H1 (cell line): ENCODE measurements around the gene RUVBL1. TPM values are rescaled to one million over a fixed set of nuclear protein-coding genes. Genes with fewer than 3 reads are reported as not detected.

Experiments used
- CTCF ChIA-PET: fragments of 300-600 bp; sonication (Branson Sonifier 250); formaldehyde crosslinking; loops from one replicate; lab custom pipeline; 2021; ENCODE audit not compliant: partially characterized antibody; lab: Charles Lee
- POLR2A ChIA-PET: fragments of 300-600 bp; sonication (Branson Sonifier 250); formaldehyde crosslinking; loops from one replicate; lab custom pipeline; 2021; ENCODE audit warnings: inconsistent platforms; ENCODE audit not compliant: partially characterized antibody; lab: Charles Lee
- DNase-seq, 2 experiments: peaks; one replicate each; pipeline versions ENCODE4 v3.0.0 to v3.0.0-alpha.2; 2010 to 2022; ENCODE audit warnings: low spot score in 2 of 2, low read depth in 1 of 2, mixed read lengths in 1 of 2
- FAIRE-seq: peaks from 2 replicates; lab custom pipeline; 2011; peaks lifted over from hg19 to GRCh38; lab: Jason Lieb, UNC
- H2AFZ ChIP-seq: 2 replicates; pipeline ENCODE4 v1.8.1; 2012; ENCODE audit warnings: low read length, inconsistent platforms
- H2AK5ac ChIP-seq: 2 replicates; pipeline ENCODE4 v1.6.1; 2013; ENCODE audit warnings: low read depth, low read length
- H2BK120ac ChIP-seq: replicated peaks from 2 replicates; pipeline ENCODE3; 2013; ENCODE audit warnings: low read depth, low read length, inconsistent platforms
- H2BK12ac ChIP-seq: 2 replicates; pipeline ENCODE4 v1.6.1; 2013; ENCODE audit warnings: low read depth, low read length
- H2BK15ac ChIP-seq: 2 replicates; pipeline ENCODE4 v1.6.1; 2013; ENCODE audit warnings: low read length
- H2BK20ac ChIP-seq: 2 replicates; pipeline ENCODE4 v1.6.1; 2013; ENCODE audit warnings: low read length
- H2BK5ac ChIP-seq: 2 replicates; pipeline ENCODE4 v1.6.1; 2013; ENCODE audit warnings: low read depth, low read length
- H3K14ac ChIP-seq: 2 replicates; pipeline ENCODE4 v1.6.1; 2013; ENCODE audit warnings: inconsistent platforms; ENCODE audit not compliant: insufficient read length
- H3K18ac ChIP-seq: 2 replicates; pipeline ENCODE4 v1.6.1; 2013; ENCODE audit warnings: low read length; ENCODE audit errors: extremely low read depth
- H3K23ac ChIP-seq: 2 replicates; pipeline ENCODE4 v1.6.1; 2013; ENCODE audit warnings: inconsistent platforms; ENCODE audit not compliant: insufficient read length
- H3K23me2 ChIP-seq: 2 replicates; pipeline ENCODE4 v1.6.1; 2013; ENCODE audit warnings: low read depth, low read length
- H3K27ac ChIP-seq: 2 replicates; pipeline ENCODE4 v1.6.1; 2011; ENCODE audit warnings: low read depth, low read length, inconsistent platforms
- H3K27me3 ChIP-seq, 4 experiments: replicated peaks in 1 of 4; 1 replicate in 1 of 4; 2 replicates in 3 of 4; pipeline versions ENCODE4 v1.6.1 to v1.8.1; 2011 to 2013; ENCODE audit warnings: low read length in 3 of 4, mild to moderate bottlenecking in 3 of 4, inconsistent platforms in 2 of 4, mixed read lengths in 2 of 4, moderate library complexity in 1 of 4; ENCODE audit not compliant: control insufficient read depth in 3 of 4, insufficient read depth in 3 of 4; ENCODE audit errors: extremely low read depth in 1 of 4
- H3K36me3 ChIP-seq, 4 experiments: 2 replicates each; pipeline versions ENCODE4 v1.6.1 to v1.8.1; 2011 to 2013; ENCODE audit warnings: mild to moderate bottlenecking in 4 of 4, low read length in 3 of 4, moderate library complexity in 2 of 4, control low read depth in 1 of 4, inconsistent platforms in 1 of 4; ENCODE audit not compliant: insufficient read depth in 4 of 4, control insufficient read depth in 2 of 4
- H3K4ac ChIP-seq: replicated peaks from 2 replicates; pipeline ENCODE3; 2013; ENCODE audit warnings: low read length, low read depth, mixed read lengths, inconsistent platforms; ENCODE audit not compliant: insufficient read length
- H3K4me1 ChIP-seq, 4 experiments: replicated peaks in 1 of 4; 1 replicate in 1 of 4; 2 replicates in 3 of 4; pipeline versions ENCODE4 v1.6.1 to v1.8.1; 2011 to 2013; ENCODE audit warnings: low read length in 3 of 4, inconsistent platforms in 2 of 4, mixed read lengths in 1 of 4; ENCODE audit not compliant: insufficient read depth in 4 of 4, control insufficient read depth in 3 of 4
- H3K4me2 ChIP-seq, 2 experiments: 2 replicates each; pipeline versions ENCODE4 v1.6.1 to v1.8.1; 2011 to 2013; ENCODE audit warnings: low read depth in 2 of 2, low read length in 2 of 2, control low read depth in 1 of 2, inconsistent platforms in 1 of 2, mild to moderate bottlenecking in 1 of 2; ENCODE audit not compliant: insufficient read depth in 1 of 2
- H3K4me3 ChIP-seq, 4 experiments: fragments of 200-600, 300-600 bp in 1 of 4; sonication (generic), shearing (Covaris generic), sonication (Bioruptor Twin) in 1 of 4; 2 replicates each; pipeline versions ENCODE4 v1.5.1 to v1.8.1; 2011 to 2016; ENCODE audit warnings: low read length in 4 of 4, low read depth in 3 of 4, control low read depth in 2 of 4, inconsistent platforms in 2 of 4, mild to moderate bottlenecking in 2 of 4, mixed read lengths in 1 of 4, moderate library complexity in 1 of 4; ENCODE audit not compliant: insufficient read depth in 2 of 4; ENCODE audit errors: extremely low read depth in 1 of 4
- H3K56ac ChIP-seq: replicated peaks from 2 replicates; pipeline ENCODE3; 2013; ENCODE audit warnings: low read depth, mild to moderate bottlenecking, mixed read lengths, low read length, inconsistent platforms; ENCODE audit not compliant: insufficient read length
- H3K79me1 ChIP-seq: 2 replicates; pipeline ENCODE4 v1.6.1; 2013; ENCODE audit warnings: low read depth, low read length, control low read depth
- H3K79me2 ChIP-seq, 2 experiments: 2 replicates each; pipeline versions ENCODE4 v1.6.1 to v1.8.1; 2012 to 2013; ENCODE audit warnings: low read length in 2 of 2, mild to moderate bottlenecking in 2 of 2, inconsistent platforms in 1 of 2; ENCODE audit not compliant: insufficient read depth in 2 of 2, control insufficient read depth in 1 of 2
- H3K9ac ChIP-seq, 4 experiments: replicated peaks in 1 of 4; 1 replicate in 1 of 4; 2 replicates in 3 of 4; pipeline versions ENCODE4 v1.6.1 to v1.8.1; 2011 to 2013; ENCODE audit warnings: low read depth in 3 of 4, low read length in 3 of 4, control low read depth in 2 of 4, mild to moderate bottlenecking in 2 of 4, moderate library complexity in 2 of 4, inconsistent platforms in 1 of 4; ENCODE audit errors: extremely low read depth in 1 of 4
- H3K9me3 ChIP-seq, 2 experiments: 2 replicates each; pipeline versions ENCODE4 v1.6.1 to v1.8.1; 2012 to 2013; ENCODE audit warnings: mild to moderate bottlenecking in 2 of 2, moderate library complexity in 2 of 2, control low read depth in 1 of 2, inconsistent platforms in 1 of 2, low read depth in 1 of 2, low read length in 1 of 2, mixed read lengths in 1 of 2; ENCODE audit not compliant: insufficient read depth in 2 of 2
- H4K20me1 ChIP-seq, 2 experiments: replicated peaks in 1 of 2; 2 replicates each; pipeline versions ENCODE3 to v1.8.1; 2011 to 2013; ENCODE audit warnings: inconsistent platforms in 2 of 2, low read length in 2 of 2, mild to moderate bottlenecking in 1 of 2; ENCODE audit not compliant: insufficient read depth in 2 of 2, control insufficient read depth in 1 of 2
- H4K5ac ChIP-seq: 2 replicates; pipeline ENCODE4 v1.6.1; 2013; ENCODE audit warnings: low read length, low read depth, mixed read lengths, inconsistent platforms; ENCODE audit not compliant: insufficient read length
- H4K8ac ChIP-seq: 2 replicates; pipeline ENCODE4 v1.8.0; 2013; ENCODE audit warnings: mild to moderate bottlenecking, moderate library complexity, low read length, inconsistent platforms; ENCODE audit not compliant: insufficient read depth; ENCODE audit errors: extremely low read depth
- H4K91ac ChIP-seq: replicated peaks from 2 replicates; pipeline ENCODE3; 2013; ENCODE audit warnings: low read length, mixed read lengths, inconsistent platforms; ENCODE audit not compliant: insufficient read length
- CHD2 ChIP-seq: IDR thresholded peaks from 2 replicates; pipeline ENCODE4 v1.6.1; 2012; ENCODE audit warnings: low read length, improper control_type of control experiment
- CREB1 ChIP-seq: IDR thresholded peaks from 2 replicates; pipeline ENCODE4 v1.6.1; 2012; ENCODE audit warnings: inconsistent platforms
- EGR1 ChIP-seq: IDR thresholded peaks from 2 replicates; pipeline ENCODE4 v1.6.1; 2011; ENCODE audit warnings: low read depth, low read length, borderline replicate concordance
- FOSL1 ChIP-seq: IDR thresholded peaks from 2 replicates; pipeline ENCODE4 v1.6.1; 2011; ENCODE audit warnings: mild to moderate bottlenecking, low read depth, low read length, moderate library complexity; ENCODE audit not compliant: insufficient read depth
- GABPA ChIP-seq: IDR thresholded peaks from 2 replicates; pipeline ENCODE4 v1.6.1; 2011; ENCODE audit warnings: mild to moderate bottlenecking, low read length, moderate library complexity, borderline replicate concordance; ENCODE audit not compliant: insufficient read depth
- KDM5A ChIP-seq: fragments of 200-600 bp; IDR thresholded peaks from 2 replicates; pipeline ENCODE4 v1.7.1; 2012; ENCODE audit warnings: mild to moderate bottlenecking, low read length, inconsistent platforms, mixed read lengths
- NRF1 ChIP-seq: IDR thresholded peaks from 2 replicates; pipeline ENCODE4 v1.6.1; 2011; ENCODE audit warnings: mild to moderate bottlenecking, low read depth, low read length, improper control_type of control experiment
- SP4 ChIP-seq: IDR thresholded peaks from 2 replicates; pipeline ENCODE4 v1.6.1; 2012; ENCODE audit warnings: low read length, inconsistent platforms
- SRF ChIP-seq: IDR thresholded peaks from 2 replicates; pipeline ENCODE4 v1.6.1; 2011; ENCODE audit warnings: mild to moderate bottlenecking, low read depth, low read length, moderate library complexity
- ZNF274 ChIP-seq: IDR thresholded peaks from 2 replicates; pipeline ENCODE4 v1.7.0; 2012; ENCODE audit warnings: low read length, borderline replicate concordance; ENCODE audit errors: extremely low read depth
- WGBS, 2 experiments: shearing (Covaris generic) in 1 of 2; methylation state at CpG; one replicate each; pipeline versions ENCODE4 v1.1.6 to v1.1.7; 2013 to 2015; ENCODE audit warnings: low lambda C conversion rate in 2 of 2, mixed read lengths in 2 of 2, inconsistent platforms in 1 of 2, low coverage in 1 of 2, missing lambda C conversion rate in 1 of 2; ENCODE audit not compliant: insufficient replicate concordance in 2 of 2, insufficient coverage in 1 of 2, insufficient read length in 1 of 2; ENCODE audit errors: extremely low coverage in 1 of 2, missing lambda C conversion rate in 1 of 2; 5-methylcytosine and 5-hydroxymethylcytosine counted together
- polyA plus RNA-seq, 7 experiments: library from polyadenylated mRNA; depleted of rRNA in 3 of 7; stranded (reverse) in 5 of 7; unstranded in 2 of 7; fragments of >200 nt in 5 of 7; fragments of 200-250 nt in 2 of 7; gene quantifications; 1 replicate in 5 of 7; 2 replicates in 1 of 7; 4 replicates in 1 of 7; pipeline versions ENCODE4 v1.2.1 to v1.2.3, GENCODE V29; 2011 to 2013; ENCODE audit warnings: missing spikeins in 2 of 7, mixed read lengths in 2 of 7
- total RNA-seq: library from RNA; stranded (reverse); fragmentation: NEBNext Ultra II Directional; extraction: Animal tissue kit (Norgen Biotek cat#: 25700); gene quantifications from 2 replicates; pipeline ENCODE4 v1.2.1, GENCODE V29; 2021
- TF ChIP-seq, protein P1 (sequence below): IDR thresholded peaks from 2 replicates; pipeline ENCODE4 v1.6.1; 2011; ENCODE audit warnings: low read length, improper control_type of control experiment
- TF ChIP-seq, protein P2 (sequence below): IDR thresholded peaks from 2 replicates; pipeline ENCODE4 v1.6.1; 2011; ENCODE audit warnings: low read depth, mild to moderate bottlenecking, low read length; ENCODE audit not compliant: insufficient read depth

RUVBL1 gene
- total and polyA plus RNA-seq, 2 of the 8 experiments (the other 6 are each of a cell fraction or from before 2014, with no cell fraction given), result 112 to 135 TPM

DNA sequence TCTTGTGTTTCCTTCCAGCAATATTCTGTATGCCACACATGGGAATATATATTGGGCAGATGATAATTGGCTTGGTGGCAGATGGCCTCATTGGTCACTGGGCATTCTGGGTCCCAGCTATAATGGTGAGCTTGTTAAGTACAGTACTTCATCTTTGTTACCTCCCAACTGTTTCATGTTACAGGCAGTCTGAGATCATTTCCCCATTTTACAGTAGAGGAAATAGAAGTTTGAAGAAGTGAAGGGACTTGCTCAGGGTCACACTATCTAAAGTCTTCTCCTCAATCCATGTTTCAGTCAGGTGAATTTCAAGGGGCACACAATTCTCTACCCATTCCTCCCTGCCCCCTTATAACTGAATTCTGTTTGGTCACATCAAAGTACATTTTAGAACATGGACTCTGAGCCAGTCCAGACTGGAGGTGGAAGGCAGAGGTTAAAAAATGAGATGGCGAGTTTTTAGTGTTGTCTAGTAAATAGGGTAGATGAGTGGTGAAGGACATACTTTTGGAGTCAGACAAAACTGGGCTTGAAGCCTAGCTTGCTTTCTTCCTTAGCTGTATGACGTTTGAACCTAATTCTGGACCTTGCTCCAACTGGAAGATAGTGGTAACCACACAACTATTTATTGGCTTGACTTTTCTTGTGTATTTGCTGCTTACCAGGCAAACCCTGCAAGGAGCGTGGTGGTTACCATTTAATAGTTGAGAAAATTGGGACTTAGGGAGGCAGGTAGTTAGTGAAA, 32.2 kb upstream of the RUVBL1 start:
- Histone ChIP-seq H2AFZ (no peak overlapping the region), H3K23me2 (no peaks in the 10 kb centered on the region; the same call in 1 of the 2 replicates), H3K27me3 (no peaks in the 10 kb centered on the region; a peak in 1 of 7 replicates), H3K9ac (no peak overlapping the region), H2BK15ac (no peak overlapping the region), H3K9me3 (peaks cover 2 to 6% of the 10 kb centered on the region in 2 experiments; a peak in 2 of 4 replicates), H2BK5ac (no peak overlapping the region), H3K4me1 (peaks cover 0 to 1% (median 0%) of the 10 kb centered on the region in 4 experiments; a peak in 1 of 7 replicates), H4K8ac (no peak overlapping the region), H3K79me2 (no peaks in the 10 kb centered on the region), H3K4me2 (no peak overlapping the region), H3K4me3 (no peak overlapping the region), H3K27ac (no peak overlapping the region), H3K23ac (no peak overlapping the region), H2BK120ac (no peak overlapping the region), H3K56ac (no peak overlapping the region), H4K5ac (no peak overlapping the region), H3K36me3 (peaks cover 0 to 4% (median 2%) of the 10 kb centered on the region in 4 experiments; a peak in 2 of 8 replicates), H3K18ac (no peak overlapping the region), H4K20me1 (peaks cover 0 to 3% of the 10 kb centered on the region in 2 experiments), H3K14ac (no peak overlapping the region), H3K4ac (no peak overlapping the region), H2BK12ac (no peak overlapping the region), H3K79me1 (no peaks in the 10 kb centered on the region), H2AK5ac (no peak overlapping the region), H4K91ac (no peak overlapping the region), H2BK20ac (no peak overlapping the region)
- DNase-seq (no peak), FAIRE-seq (no peak)
- ChIA-PET CTCF (interaction anchor here (0.5 to 1.6 kb wide), 4 partner anchors 10 to 57 kb away, joined by 3 to 5 read pairs (median 3); no protein-coding TSS in a partner anchor), POLR2A (no interaction called here)
- WGBS, 2 experiments, result 78% methylated on average over 3 of the region's 3 CpGs; no CpG with 5 or more reads in 1 of the 2 experiments
- TF ChIP-seq NRF1, result no peak
- TF ChIP-seq SRF, result no peak
- no peak for TF ChIP-seq GABPA
- TF ChIP-seq KDM5A, result no peak
- TF ChIP-seq CHD2, result no peak
- TF ChIP-seq, protein P1, sequence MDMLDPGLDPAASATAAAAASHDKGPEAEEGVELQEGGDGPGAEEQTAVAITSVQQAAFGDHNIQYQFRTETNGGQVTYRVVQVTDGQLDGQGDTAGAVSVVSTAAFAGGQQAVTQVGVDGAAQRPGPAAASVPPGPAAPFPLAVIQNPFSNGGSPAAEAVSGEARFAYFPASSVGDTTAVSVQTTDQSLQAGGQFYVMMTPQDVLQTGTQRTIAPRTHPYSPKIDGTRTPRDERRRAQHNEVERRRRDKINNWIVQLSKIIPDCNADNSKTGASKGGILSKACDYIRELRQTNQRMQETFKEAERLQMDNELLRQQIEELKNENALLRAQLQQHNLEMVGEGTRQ, result no peak
- TF ChIP-seq EGR1, result no peak
- no peak for TF ChIP-seq FOSL1
- TF ChIP-seq, protein P2, sequence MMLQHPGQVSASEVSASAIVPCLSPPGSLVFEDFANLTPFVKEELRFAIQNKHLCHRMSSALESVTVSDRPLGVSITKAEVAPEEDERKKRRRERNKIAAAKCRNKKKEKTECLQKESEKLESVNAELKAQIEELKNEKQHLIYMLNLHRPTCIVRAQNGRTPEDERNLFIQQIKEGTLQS, result no peak
- no peak for TF ChIP-seq SP4
- TF ChIP-seq ZNF274, result no peak
- TF ChIP-seq CREB1, result no peak
